Measurements from ENCODE around the gene ZBTB7A. TPM values are rescaled to one million over a fixed set of nuclear protein-coding genes. Genes with fewer than 3 reads are reported as not detected.
A peak's percentile ranks its signal among the peaks of the same experiment; 100 is the strongest.

ZBTB7A gene
- total and polyA plus RNA-seq, 10 of the 15 experiments (the other 5 are each of a cell fraction or from before 2014, with no cell fraction given) = 0.26 to 42.4 (median 4.5) TPM

GRCh38 chr19:4086411-4086867 is 19.7 kb upstream of the ZBTB7A start:
- no peak overlapping the region for H3K4me2 ChIP-seq (ENCODE audit: control insufficient read depth, insufficient read depth)
- H4K20me1 ChIP-seq (ENCODE audit: control insufficient read depth, insufficient read depth) = no peaks in the 10 kb centered on the region
- H3K79me2 ChIP-seq (ENCODE audit: control insufficient read depth, insufficient read depth, low read length) = no peaks in the 10 kb centered on the region
- no peaks in the 10 kb centered on the region; a peak in 2 of 4 replicates for H3K36me3 ChIP-seq (ENCODE audit: control insufficient read depth in 2 of 2, insufficient read depth in 2 of 2, low read length in 1 of 2)
- H2AFZ ChIP-seq (ENCODE audit: control insufficient read depth, low read depth, low read length) = no peak overlapping the region
- intact Hi-C loops (cut with micrococcal nuclease; ENCODE audit: unreplicated experiment) (no loop called here), in situ Hi-C loops (cut with MboI) (no loop called here)
- no peak overlapping the region for H3K9ac ChIP-seq (ENCODE audit: control insufficient read depth, insufficient read depth, low read length)
- H3K27ac ChIP-seq (ENCODE audit: control insufficient read depth, insufficient read depth) = no peak overlapping the region
- no peak for TF ChIP-seq PRDM15 (CRISPR knock-in tag; IDR thresholded peaks at IDR 0.05)
- TF ChIP-seq POLR2A (IDR thresholded peaks at IDR 0.05; ENCODE audit: low read depth, low read length) = 0 out of 2 replicates have a peak, but pooled peaks have one; percentile 12
- DNase-seq (ENCODE audit: low read depth, low spot score) (no peak), ATAC-seq (no peak), FAIRE-seq (no peak)
- no peak overlapping the region for H3K4me3 ChIP-seq
- ChIA-PET RAD21 (ENCODE audit: unreplicated experiment) (interaction anchor here (0.7 kb wide), 1 partner anchor 28 kb away, joined by 3 read pairs; no protein-coding TSS in a partner anchor), POLR2A (no interaction called here), SMC1A (ENCODE audit: uncharacterized antibody, unreplicated experiment) (no interaction called here), CTCF (interaction anchor here (1.3 kb wide), 1 partner anchor 29 kb away, joined by 5 read pairs; no protein-coding TSS in a partner anchor)
- no peaks in the 10 kb centered on the region for H3K9me3 ChIP-seq (replicated peaks; ENCODE audit: control insufficient read depth, insufficient read depth, low read length)
- peaks cover 22% of the 10 kb centered on the region for H3K4me1 ChIP-seq (ENCODE audit: control insufficient read depth, insufficient read depth, low read length)
- WGBS (ENCODE audit: insufficient coverage, insufficient replicate concordance, low lambda C conversion rate, missing lambda C conversion rate) = 70% methylated on average over 17 of the region's 17 CpGs
- no peaks in the 10 kb centered on the region for H3K27me3 ChIP-seq (replicated peaks in 1 of 2; ENCODE audit: control insufficient read depth in 2 of 2, insufficient read depth in 2 of 2, low read length in 1 of 2)
- BruUV-seq (replicated peaks) = no TSS peak

- ChIA-PET POLR2A (interaction anchor here (0.8 to 1.0 kb wide), 2 partner anchors 23 to 100 kb away, joined by 3 read pairs; partner anchors contain the start of gene EEF2), CTCF (no interaction called here), RAD21 (ENCODE audit: unreplicated experiment) (interaction anchor here (0.9 kb wide), 1 partner anchor 25 kb away, joined by 3 read pairs; no protein-coding TSS in a partner anchor), SMC1A (ENCODE audit: uncharacterized antibody, unreplicated experiment) (interaction anchor here (1.3 kb wide), 1 partner anchor 9 kb away, joined by 3 read pairs; no protein-coding TSS in a partner anchor)
- H3K27me3 ChIP-seq (replicated peaks in 1 of 2; ENCODE audit: control insufficient read depth in 2 of 2, insufficient read depth in 2 of 2, low read length in 1 of 2) = no peaks in the 10 kb centered on the region
- no peaks in the 10 kb centered on the region for H3K79me2 ChIP-seq (ENCODE audit: control insufficient read depth, insufficient read depth, low read length)
- no TSS peak for BruUV-seq (replicated peaks)
- TF ChIP-seq USF2 (IDR thresholded peaks at IDR 0.05; ENCODE audit: borderline replicate concordance, low read depth, low read length) (no peak), NRF1 (conservative IDR thresholded peaks at IDR 0.05; ENCODE audit: low read depth, low read length) (no peak), HDAC2 (IDR thresholded peaks at IDR 0.05) (no peak), HSF1 (IDR thresholded peaks at IDR 0.05; ENCODE audit: low read depth, low read length) (peak; percentile 81; the same call in 1 of the 2 replicates), RAD51 (IDR thresholded peaks at IDR 0.05) (0 out of 2 replicates have a peak, but pooled peaks have one; percentile 27)
- 37% methylated on average over 8 of the region's 8 CpGs for WGBS (ENCODE audit: insufficient coverage, insufficient replicate concordance, low lambda C conversion rate, missing lambda C conversion rate)
- no peaks in the 10 kb centered on the region for H3K9me3 ChIP-seq (replicated peaks; ENCODE audit: control insufficient read depth, insufficient read depth, low read length)
- in situ Hi-C loops (cut with MboI) (no loop called here), intact Hi-C loops (cut with micrococcal nuclease; ENCODE audit: unreplicated experiment) (no loop called here)
- H3K36me3 ChIP-seq (ENCODE audit: control insufficient read depth in 2 of 2, insufficient read depth in 2 of 2, low read length in 1 of 2) = no peaks in the 10 kb centered on the region; a peak in 1 of 4 replicates
- no peaks in the 10 kb centered on the region for H4K20me1 ChIP-seq (ENCODE audit: control insufficient read depth, insufficient read depth)
- DNase-seq (ENCODE audit: low read depth, low spot score) (no peak), ATAC-seq (no peak), FAIRE-seq (no peak)
- H3K4me1 ChIP-seq (ENCODE audit: control insufficient read depth, insufficient read depth, low read length) = peaks cover 16% of the 10 kb centered on the region
- H3K4me3 ChIP-seq = no peak overlapping the region
- peak overlapping the region; percentile 64 for H2AFZ ChIP-seq (ENCODE audit: control insufficient read depth, low read depth, low read length)
- peak overlapping the region; percentile 74 for H3K4me2 ChIP-seq (ENCODE audit: control insufficient read depth, insufficient read depth)
- H3K9ac ChIP-seq (ENCODE audit: control insufficient read depth, insufficient read depth, low read length) = no peak overlapping the region
- no peak overlapping the region for H3K27ac ChIP-seq (ENCODE audit: control insufficient read depth, insufficient read depth)
Observed at GRCh38 chr19:4084547-4084877, 17.8 kb upstream of the ZBTB7A start.

All from GM12878 (cell line).